HG03469 (cell line): ENCODE measurements around the gene AK4.

Source experiments
- ATAC-seq: cut with Tn5 transposase; IDR thresholded peaks from one replicate; pipeline ENCODE4 v1.9.1; 2021; ENCODE audit warnings: mild to moderate bottlenecking, moderate library complexity, moderate number of reproducible peaks; ENCODE audit not compliant: unreplicated experiment

The AK4 gene

DNA sequence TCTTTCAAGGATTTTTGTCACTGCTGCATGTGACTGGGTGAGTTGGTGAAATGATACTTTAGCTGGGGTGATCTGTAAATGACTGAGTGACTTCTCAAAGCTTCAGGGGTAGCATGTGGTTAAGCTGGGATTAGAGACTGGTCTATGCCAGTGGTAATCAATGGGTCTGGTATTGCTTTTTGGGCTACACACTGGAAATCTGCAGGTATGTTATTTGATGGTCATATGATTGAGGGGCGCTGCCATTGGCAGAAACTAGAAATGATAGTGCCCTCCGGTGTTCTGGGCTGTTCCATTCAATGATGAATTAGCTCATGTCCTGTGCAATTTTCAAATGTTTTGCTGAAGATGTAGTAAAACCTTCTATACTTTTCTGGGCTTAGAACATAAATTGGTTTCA is 121.6 kb downstream of the AK4 start:
- ATAC-seq, result no peak

- ATAC-seq, result no peak
These were observed 128.4 kb downstream of the AK4 start for GRCh38 chr1:65276197-65276939.

DNA sequence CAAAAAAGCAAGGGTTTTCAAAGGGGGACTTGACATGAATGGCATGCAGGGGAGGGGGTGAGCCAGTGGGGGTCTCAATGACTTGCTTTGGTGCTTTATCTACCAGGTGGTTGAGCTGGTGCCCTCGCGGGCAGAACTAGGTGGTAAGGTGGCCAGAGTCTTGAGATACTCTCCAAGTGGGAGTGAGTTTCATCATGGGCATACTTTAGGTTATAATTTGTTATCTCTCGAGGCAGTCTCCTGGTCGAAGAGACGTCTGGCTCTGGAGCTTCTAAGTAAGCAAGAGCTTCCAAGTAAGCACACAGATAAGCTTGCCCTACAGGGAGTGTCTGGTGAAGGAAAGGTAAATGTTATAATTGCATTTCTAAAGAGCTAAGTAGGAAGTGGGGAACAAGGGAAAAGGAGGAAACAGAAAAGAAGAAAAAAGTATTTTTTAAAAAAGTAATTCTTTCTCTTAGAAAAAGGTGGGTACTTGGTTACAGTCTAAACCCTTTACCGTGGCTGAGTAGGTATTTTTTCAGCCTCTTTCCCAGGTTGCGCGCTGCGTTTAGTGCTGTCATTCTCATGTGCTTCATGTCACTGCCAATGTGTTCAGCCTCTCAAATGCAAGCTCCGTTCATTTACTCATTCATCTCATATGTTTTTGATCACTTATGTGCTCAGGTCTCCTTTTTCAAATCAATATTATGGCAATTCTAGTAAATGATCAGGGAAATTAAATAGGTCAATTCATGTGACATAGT is 129.8 kb downstream of the AK4 start:
- no peak for ATAC-seq

DNA sequence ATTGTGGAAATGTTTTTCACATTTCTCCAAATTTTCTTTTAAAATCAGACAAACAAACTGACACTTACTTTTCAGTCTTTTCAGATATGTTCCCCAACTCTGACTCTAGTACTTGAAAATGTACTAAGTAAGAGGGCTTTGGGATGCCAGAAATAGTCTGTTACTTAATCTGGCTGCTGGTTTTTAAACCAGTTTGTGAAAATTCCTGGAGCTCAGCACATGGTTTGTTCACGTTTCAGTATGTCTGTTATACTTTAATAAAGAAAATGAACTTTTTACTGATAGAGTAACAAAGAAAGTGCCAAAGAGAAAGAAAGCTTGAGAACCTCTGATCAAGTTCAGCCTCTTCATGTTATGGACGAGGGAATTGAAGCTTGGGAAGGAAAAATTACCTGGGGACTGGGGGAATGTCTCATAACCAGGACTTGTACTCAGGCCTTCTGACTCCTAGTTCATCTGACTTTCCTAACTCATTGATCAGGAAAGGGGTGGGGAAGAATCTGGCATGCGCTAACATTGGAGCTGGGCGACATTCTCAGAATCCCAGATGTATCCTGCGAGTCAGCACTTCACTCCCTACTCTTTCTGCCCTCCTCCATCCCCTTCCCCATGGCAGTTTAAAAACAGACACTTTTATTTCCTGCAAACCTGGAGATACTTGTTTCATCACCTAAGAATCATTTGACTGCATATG is 130.5 kb downstream of the AK4 start:
- ATAC-seq, result no peak

- no peak for ATAC-seq
These were observed 131.2 kb downstream of the AK4 start for GRCh38 chr1:65279070-65279779.
